ENCODE results near the gene ZFYVE28. TPM values are rescaled to one million over a fixed set of nuclear protein-coding genes. Genes with fewer than 3 reads are reported as not detected.

Gene ZFYVE28
- polyA plus RNA-seq, 1 of the 3 experiments (the other 2 are of a cell fraction), result 3.2 TPM

- 0 out of 2 replicates have a peak, but pooled peaks cover 10% of the 10 kb centered on the region for H3K27me3 ChIP-seq (ENCODE audit: insufficient read depth)
- H4K20me1 ChIP-seq (ENCODE audit: insufficient read depth), result no peaks in the 10 kb centered on the region
- peak overlapping the region; percentile 43 to 57 for H3K4me3 ChIP-seq (ENCODE audit: low read depth in 2 of 2, low read length in 1 of 2)
- peaks cover 29% of the 10 kb centered on the region for H3F3A ChIP-seq (replicated peaks; ENCODE audit: insufficient read depth)
- WGBS (ENCODE audit: low lambda C conversion rate), result 58% methylated on average over 4 of the region's 5 CpGs
- TF ChIP-seq YY1 (IDR thresholded peaks at IDR 0.05; ENCODE audit: low read depth), result no peak
- TF ChIP-seq CTCF (IDR thresholded peaks at IDR 0.05), result no peak
- no peak for TF ChIP-seq NFIC (IDR thresholded peaks at IDR 0.05; ENCODE audit: borderline replicate concordance)
- no peak for TF ChIP-seq PBX3 (IDR thresholded peaks at IDR 0.05)
- TF ChIP-seq TAF1 (IDR thresholded peaks at IDR 0.05; ENCODE audit: borderline replicate concordance, low read depth, low read length), result no peak
- no peak for TF ChIP-seq EZH2phosphoT487 (IDR thresholded peaks at IDR 0.05; ENCODE audit: borderline replicate concordance, low read depth)
- no peak for TF ChIP-seq RAD21 (IDR thresholded peaks at IDR 0.05; ENCODE audit: low read length)
- no peak for TF ChIP-seq FOXJ3 (CRISPR knock-in tag; IDR thresholded peaks at IDR 0.05)
- no peak for TF ChIP-seq JUND (IDR thresholded peaks at IDR 0.05)
- TF ChIP-seq RFX5 (IDR thresholded peaks at IDR 0.05; ENCODE audit: low read length), result no peak
- no peak for TF ChIP-seq POLR2AphosphoS5 (IDR thresholded peaks at IDR 0.05; ENCODE audit: low read depth, low read length)
- TF ChIP-seq SMC3 (IDR thresholded peaks at IDR 0.05; ENCODE audit: low read depth, low read length), result no peak
- TF ChIP-seq REST (IDR thresholded peaks at IDR 0.05; ENCODE audit: low read depth, low read length), result no peak
- no peak for TF ChIP-seq ZBTB33 (IDR thresholded peaks at IDR 0.05; ENCODE audit: borderline replicate concordance, low read depth)
- no peak for TF ChIP-seq RCOR1 (IDR thresholded peaks at IDR 0.05; ENCODE audit: low read length)
- no peak for TF ChIP-seq MXI1 (IDR thresholded peaks at IDR 0.05; ENCODE audit: low read depth, low read length)
- POLR2A ChIA-PET, result interaction anchor here (1.2 to 2.2 kb wide), 3 partner anchors 10 to 57 kb away, joined by 3 to 9 read pairs (median 8); partner anchors contain the start of gene RNF4
- peak overlapping the region; percentile 79 for H3K4me2 ChIP-seq
- CTCF ChIA-PET, result interaction anchor here (0.8 to 6.3 kb wide), 12 partner anchors 11 to 192 kb away, joined by 3 to 30 read pairs (median 4); partner anchors contain the start of gene RNF4
- H3K79me2 ChIP-seq (ENCODE audit: insufficient read depth), result no peaks in the 10 kb centered on the region
- no peaks in the 10 kb centered on the region for H3K36me3 ChIP-seq (replicated peaks in 1 of 2; ENCODE audit: control insufficient read depth in 1 of 2, insufficient read depth in 2 of 2, low read length in 1 of 2)
- peak overlapping the region; percentile 66; the same call in 1 of the 2 replicates for H2AFZ ChIP-seq (ENCODE audit: low read depth)
- peak overlapping the region; percentile 68 for H3K9ac ChIP-seq
- no peaks in the 10 kb centered on the region for H3K9me2 ChIP-seq
- DNase-seq, result no peak
- no peaks in the 10 kb centered on the region for H3K9me3 ChIP-seq
- H3K27ac ChIP-seq (ENCODE audit: low read depth in 2 of 2, low read length in 1 of 2), result peak overlapping the region; percentile 82 to 97
- peaks cover 11 to 35% of the 10 kb centered on the region in 2 experiments; a peak in 2 of 4 replicates for H3K4me1 ChIP-seq (ENCODE audit: control insufficient read depth in 1 of 2, insufficient read depth in 2 of 2, low read depth in 1 of 2, low read length in 1 of 2)
Measured at GRCh38 chr4:2412534-2412884, 5.9 kb downstream of the ZFYVE28 start.

All from SK-N-SH (cell line).